H9 (cell line): ENCODE data around the gene CD84. TPM values are rescaled to one million over a fixed set of nuclear protein-coding genes. Genes with fewer than 3 reads are reported as not detected.
"Not testable (repeated sequence)": the region's sequence is repeated elsewhere in the genome, so short reads cannot be mapped to it uniquely, and the experiment has no call there.

Experiments used
- DNase-seq: peaks from one replicate; pipeline ENCODE4 v3.0.0-alpha.2; 2017
- H2AFZ ChIP-seq: one replicate; pipeline ENCODE4 v1.6.1; 2013; ENCODE audit warnings: mild to moderate bottlenecking, low read length, control low read depth, moderate library complexity
- H2AK5ac ChIP-seq: 2 replicates; pipeline ENCODE4 v1.6.1; 2013; ENCODE audit warnings: low read length, control low read depth, mixed read lengths; ENCODE audit not compliant: insufficient read length
- H2BK120ac ChIP-seq: one replicate; pipeline ENCODE4 v1.6.1; 2013; ENCODE audit warnings: low read depth, mild to moderate bottlenecking, low read length, control low read depth, inconsistent platforms; ENCODE audit not compliant: poor library complexity, severe bottlenecking
- H2BK12ac ChIP-seq: 2 replicates; pipeline ENCODE4 v1.6.1; 2013; ENCODE audit warnings: low read length, control low read depth, mixed read lengths, low read depth; ENCODE audit not compliant: insufficient read length
- H2BK15ac ChIP-seq: 2 replicates; pipeline ENCODE4 v1.6.1; 2013; ENCODE audit warnings: low read depth, low read length, control low read depth
- H2BK20ac ChIP-seq: one replicate; pipeline ENCODE4 v1.6.1; 2013; ENCODE audit warnings: low read depth, mild to moderate bottlenecking, low read length, control low read depth, inconsistent platforms; ENCODE audit not compliant: poor library complexity, severe bottlenecking
- H2BK5ac ChIP-seq: 2 replicates; pipeline ENCODE4 v1.6.1; 2013; ENCODE audit warnings: low read length, control low read depth, mixed read lengths; ENCODE audit not compliant: insufficient read length
- H3K14ac ChIP-seq: 2 replicates; pipeline ENCODE4 v1.6.1; 2013; ENCODE audit warnings: low read length, control low read depth; ENCODE audit not compliant: insufficient read depth
- H3K18ac ChIP-seq: 2 replicates; pipeline ENCODE4 v1.6.1; 2013; ENCODE audit warnings: low read depth, mild to moderate bottlenecking, mixed read lengths, low read length, control low read depth; ENCODE audit not compliant: insufficient read length
- H3K23ac ChIP-seq: 2 replicates; pipeline ENCODE4 v1.6.1; 2013; ENCODE audit warnings: low read length, control low read depth, mixed read lengths, low read depth; ENCODE audit not compliant: insufficient read length
- H3K23me2 ChIP-seq: 2 replicates; pipeline ENCODE4 v1.6.1; 2013; ENCODE audit warnings: low read depth, mild to moderate bottlenecking, mixed read lengths, low read length, control low read depth; ENCODE audit not compliant: insufficient read length, poor library complexity, severe bottlenecking
- H3K27ac ChIP-seq: 2 replicates; pipeline ENCODE4 v1.5.1; 2013; ENCODE audit warnings: low read length, control low read depth, mixed read lengths, low read depth; ENCODE audit not compliant: insufficient read length
- H3K27me3 ChIP-seq: 2 replicates; pipeline ENCODE4 v1.6.1; 2013; ENCODE audit warnings: low read length, control low read depth, inconsistent platforms; ENCODE audit not compliant: insufficient read depth
- H3K4ac ChIP-seq: 2 replicates; pipeline ENCODE4 v1.6.1; 2013; ENCODE audit warnings: low read depth, mild to moderate bottlenecking, control low read depth, inconsistent platforms, low read length, moderate library complexity
- H3K4me1 ChIP-seq: 2 replicates; pipeline ENCODE4 v1.6.1; 2013; ENCODE audit warnings: low read length, control low read depth, inconsistent platforms; ENCODE audit not compliant: insufficient read depth
- H3K4me2 ChIP-seq: 2 replicates; pipeline ENCODE4 v1.6.1; 2013; ENCODE audit warnings: low read length, control low read depth, mixed read lengths; ENCODE audit not compliant: insufficient read length, insufficient read depth
- H3K56ac ChIP-seq: 2 replicates; pipeline ENCODE4 v1.6.1; 2013; ENCODE audit warnings: low read depth, mild to moderate bottlenecking, mixed read lengths, low read length, control low read depth; ENCODE audit not compliant: insufficient read length
- H3K79me1 ChIP-seq: 2 replicates; pipeline ENCODE4 v1.6.1; 2013; ENCODE audit warnings: low read depth, mild to moderate bottlenecking, moderate library complexity, low read length, control low read depth, inconsistent platforms; ENCODE audit not compliant: insufficient read depth, poor library complexity, severe bottlenecking
- H3K79me2 ChIP-seq: 2 replicates; pipeline ENCODE4 v1.6.1; 2013; ENCODE audit warnings: low read length, control low read depth, inconsistent platforms; ENCODE audit not compliant: insufficient read depth
- H3K9ac ChIP-seq: 2 replicates; pipeline ENCODE4 v1.6.1; 2013; ENCODE audit warnings: low read length, control low read depth, mixed read lengths; ENCODE audit not compliant: insufficient read length; ENCODE audit errors: extremely low read depth
- H3K9me3 ChIP-seq: one replicate; pipeline ENCODE4 v1.6.1; 2013; ENCODE audit warnings: low read depth, low read length, inconsistent platforms; ENCODE audit not compliant: control insufficient read depth
- H3T11ph ChIP-seq: one replicate; pipeline ENCODE4 v1.6.1; 2013; ENCODE audit warnings: mild to moderate bottlenecking, low read length, control low read depth, inconsistent platforms
- H4K20me1 ChIP-seq: one replicate; pipeline ENCODE4 v1.6.1; 2013; ENCODE audit not compliant: control insufficient read depth, insufficient read length, insufficient read depth
- H4K5ac ChIP-seq: 2 replicates; pipeline ENCODE4 v1.6.1; 2013; ENCODE audit warnings: low read depth, mild to moderate bottlenecking, mixed read lengths, low read length, control low read depth; ENCODE audit not compliant: insufficient read length
- H4K8ac ChIP-seq: replicated peaks from 2 replicates; pipeline ENCODE4 v1.6.1; 2013; ENCODE audit warnings: low read length, control low read depth, mixed read lengths, low read depth; ENCODE audit not compliant: insufficient read length
- H4K91ac ChIP-seq: 2 replicates; pipeline ENCODE4 v1.6.1; 2013; ENCODE audit warnings: low read depth, mild to moderate bottlenecking, moderate library complexity, mixed read lengths, low read length, control low read depth; ENCODE audit not compliant: insufficient read length
- H3K27ac Mint-ChIP-seq, 3 experiments: 2 replicates in 2 of 3; 3 replicates in 1 of 3; pipeline ENCODE4 v1.8.0; 2020 to 2021; ENCODE audit warnings: mixed read lengths in 3 of 3, mild to moderate bottlenecking in 1 of 3, moderate library complexity in 1 of 3
- H3K27me3 Mint-ChIP-seq: 2 replicates; pipeline ENCODE4 v1.8.0; 2021; ENCODE audit warnings: low read depth, mild to moderate bottlenecking, moderate library complexity, mixed read lengths
- H3K36me3 Mint-ChIP-seq, 3 experiments: 2 replicates in 2 of 3; 3 replicates in 1 of 3; pipeline ENCODE4 v1.8.0; 2020 to 2021; ENCODE audit warnings: low read depth in 3 of 3, mixed read lengths in 3 of 3; ENCODE audit not compliant: insufficient read depth in 1 of 3
- H3K4me1 Mint-ChIP-seq, 2 experiments: 2 replicates each; pipeline ENCODE4 v1.8.0; 2020; ENCODE audit warnings: mixed read lengths in 2 of 2
- H3K4me3 Mint-ChIP-seq, 2 experiments: 2 replicates in 1 of 2; 3 replicates in 1 of 2; pipeline ENCODE4 v1.8.0; 2020 to 2021; ENCODE audit warnings: mild to moderate bottlenecking in 2 of 2, mixed read lengths in 2 of 2, moderate library complexity in 1 of 2
- H3K9me3 Mint-ChIP-seq, 2 experiments: 2 replicates in 1 of 2; 3 replicates in 1 of 2; pipeline ENCODE4 v1.8.0; 2020; ENCODE audit warnings: mild to moderate bottlenecking in 2 of 2, mixed read lengths in 2 of 2, moderate library complexity in 1 of 2
- WGBS: extraction: QIAGEN DNeasy Blood & Tissue Kit; methylation state at CpG from one replicate; pipeline ENCODE4 v1.1.7; 2013; ENCODE audit warnings: missing lambda C conversion rate, low lambda C conversion rate, mixed read lengths; ENCODE audit not compliant: insufficient read length; ENCODE audit errors: extremely low coverage; 5-methylcytosine and 5-hydroxymethylcytosine counted together
- total RNA-seq: library from RNA; stranded (reverse); gene quantifications from 2 replicates; pipeline ENCODE4 v1.2.1, GENCODE V29; 2021

CD84 gene
- total RNA-seq, 1 experiment from 2014 or later: not detected

- H3K9me3 ChIP-seq, H3K36me3 Mint-ChIP-seq, H3K27me3 Mint-ChIP-seq, H2BK5ac ChIP-seq, H2BK12ac ChIP-seq, H2AK5ac ChIP-seq, H3K18ac ChIP-seq, H2BK15ac ChIP-seq, H2BK20ac ChIP-seq, H3K27me3 ChIP-seq, H4K5ac ChIP-seq, H3K4ac ChIP-seq, H3K56ac ChIP-seq, H3T11ph ChIP-seq, H4K20me1 ChIP-seq, H3K14ac ChIP-seq, DNase-seq, H3K4me1 ChIP-seq, H3K4me2 ChIP-seq, H4K8ac ChIP-seq, H3K27ac Mint-ChIP-seq, H3K4me3 Mint-ChIP-seq, H4K91ac ChIP-seq, H2AFZ ChIP-seq, H2BK120ac ChIP-seq, H3K79me2 ChIP-seq, H3K27ac ChIP-seq, H3K9ac ChIP-seq, H3K23ac ChIP-seq, H3K79me1 ChIP-seq, H3K23me2 ChIP-seq: not testable (repeated sequence)
- H3K4me1 Mint-ChIP-seq: peaks cover 25 to 29% of the 10 kb centered on the region in 2 experiments
- WGBS: no CpG with 5 or more reads among the region's 2 CpGs
- H3K9me3 Mint-ChIP-seq: peaks cover 16% of the 10 kb centered on the region in 2 experiments
Observed at GRCh38 chr1:160523789-160524188, 55.5 kb downstream of the CD84 start.
